ENCODE results near the gene AGBL5. TPM values are rescaled to one million over a fixed set of nuclear protein-coding genes. Genes with fewer than 3 reads are reported as not detected.

AGBL5 gene
- total and polyA plus RNA-seq, 9 of the 15 experiments (the other 6 are each of a cell fraction or from before 2014, with no cell fraction given) = 3.3 to 52.7 (median 26.2) TPM

- TF ChIP-seq, protein P1, sequence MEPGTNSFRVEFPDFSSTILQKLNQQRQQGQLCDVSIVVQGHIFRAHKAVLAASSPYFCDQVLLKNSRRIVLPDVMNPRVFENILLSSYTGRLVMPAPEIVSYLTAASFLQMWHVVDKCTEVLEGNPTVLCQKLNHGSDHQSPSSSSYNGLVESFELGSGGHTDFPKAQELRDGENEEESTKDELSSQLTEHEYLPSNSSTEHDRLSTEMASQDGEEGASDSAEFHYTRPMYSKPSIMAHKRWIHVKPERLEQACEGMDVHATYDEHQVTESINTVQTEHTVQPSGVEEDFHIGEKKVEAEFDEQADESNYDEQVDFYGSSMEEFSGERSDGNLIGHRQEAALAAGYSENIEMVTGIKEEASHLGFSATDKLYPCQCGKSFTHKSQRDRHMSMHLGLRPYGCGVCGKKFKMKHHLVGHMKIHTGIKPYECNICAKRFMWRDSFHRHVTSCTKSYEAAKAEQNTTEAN (CRISPR knock-in tag; IDR thresholded peaks at IDR 0.05) = no peak
- TF ChIP-seq, protein P2, sequence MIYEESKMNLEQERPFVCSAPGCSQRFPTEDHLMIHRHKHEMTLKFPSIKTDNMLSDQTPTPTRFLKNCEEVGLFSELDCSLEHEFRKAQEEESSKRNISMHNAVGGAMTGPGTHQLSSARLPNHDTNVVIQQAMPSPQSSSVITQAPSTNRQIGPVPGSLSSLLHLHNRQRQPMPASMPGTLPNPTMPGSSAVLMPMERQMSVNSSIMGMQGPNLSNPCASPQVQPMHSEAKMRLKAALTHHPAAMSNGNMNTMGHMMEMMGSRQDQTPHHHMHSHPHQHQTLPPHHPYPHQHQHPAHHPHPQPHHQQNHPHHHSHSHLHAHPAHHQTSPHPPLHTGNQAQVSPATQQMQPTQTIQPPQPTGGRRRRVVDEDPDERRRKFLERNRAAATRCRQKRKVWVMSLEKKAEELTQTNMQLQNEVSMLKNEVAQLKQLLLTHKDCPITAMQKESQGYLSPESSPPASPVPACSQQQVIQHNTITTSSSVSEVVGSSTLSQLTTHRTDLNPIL (CRISPR knock-in tag; IDR thresholded peaks at IDR 0.05) = no peak
- TF ChIP-seq ADNP (tag; IDR thresholded peaks at IDR 0.05) = peak; percentile 63
- TF ChIP-seq HDAC1 (IDR thresholded peaks at IDR 0.05) = peak in 1 of 2 experiments; percentile 52; a peak in 1 of 4 replicates
- TF ChIP-seq POLR2B (IDR thresholded peaks at IDR 0.05; ENCODE audit: low read depth, partially characterized antibody) = peak; percentile 71
- TF ChIP-seq ARHGAP35 (IDR thresholded peaks at IDR 0.05; ENCODE audit: partially characterized antibody) = no peak
- TF ChIP-seq CBX1 (IDR thresholded peaks at IDR 0.05; ENCODE audit: low read depth) = no peak
- no peak for TF ChIP-seq TRIM24 (IDR thresholded peaks at IDR 0.05)
- no peak for TF ChIP-seq PTTG1 (tag; IDR thresholded peaks at IDR 0.05; ENCODE audit: low read depth)
- no peak for TF ChIP-seq EWSR1 (IDR thresholded peaks at IDR 0.05; ENCODE audit: borderline replicate concordance, low read depth, partially characterized antibody)
- no peak for TF ChIP-seq NCOR1 (IDR thresholded peaks at IDR 0.05)
- no peak for TF ChIP-seq NFE2L1 (tag; IDR thresholded peaks at IDR 0.05; ENCODE audit: borderline replicate concordance, low read depth)
- no peak for TF ChIP-seq ARID2 (IDR thresholded peaks at IDR 0.05)
- no peak for TF ChIP-seq ZNF668 (CRISPR knock-in tag; IDR thresholded peaks at IDR 0.05)
- TF ChIP-seq, protein P3, sequence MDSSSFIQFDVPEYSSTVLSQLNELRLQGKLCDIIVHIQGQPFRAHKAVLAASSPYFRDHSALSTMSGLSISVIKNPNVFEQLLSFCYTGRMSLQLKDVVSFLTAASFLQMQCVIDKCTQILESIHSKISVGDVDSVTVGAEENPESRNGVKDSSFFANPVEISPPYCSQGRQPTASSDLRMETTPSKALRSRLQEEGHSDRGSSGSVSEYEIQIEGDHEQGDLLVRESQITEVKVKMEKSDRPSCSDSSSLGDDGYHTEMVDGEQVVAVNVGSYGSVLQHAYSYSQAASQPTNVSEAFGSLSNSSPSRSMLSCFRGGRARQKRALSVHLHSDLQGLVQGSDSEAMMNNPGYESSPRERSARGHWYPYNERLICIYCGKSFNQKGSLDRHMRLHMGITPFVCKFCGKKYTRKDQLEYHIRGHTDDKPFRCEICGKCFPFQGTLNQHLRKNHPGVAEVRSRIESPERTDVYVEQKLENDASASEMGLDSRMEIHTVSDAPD (CRISPR knock-in tag; IDR thresholded peaks at IDR 0.05) = no peak
- TF ChIP-seq HNRNPL (IDR thresholded peaks at IDR 0.05; ENCODE audit: low read depth, low read length) = peak; percentile 19; the same call in 1 of the 2 replicates
- TF ChIP-seq GABPA (tag; conservative IDR thresholded peaks at IDR 0.05; ENCODE audit: low read depth) = peak; percentile 76
- TF ChIP-seq ZNF217 (CRISPR knock-in tag; IDR thresholded peaks at IDR 0.05) = no peak
- TF ChIP-seq MEF2A (IDR thresholded peaks at IDR 0.05; ENCODE audit: control insufficient read depth, low read depth, low read length) = no peak
- TF ChIP-seq ARNT (IDR thresholded peaks at IDR 0.05) = no peak
- TF ChIP-seq, protein P4, sequence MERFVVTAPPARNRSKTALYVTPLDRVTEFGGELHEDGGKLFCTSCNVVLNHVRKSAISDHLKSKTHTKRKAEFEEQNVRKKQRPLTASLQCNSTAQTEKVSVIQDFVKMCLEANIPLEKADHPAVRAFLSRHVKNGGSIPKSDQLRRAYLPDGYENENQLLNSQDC (CRISPR knock-in tag; IDR thresholded peaks at IDR 0.05) = peak; percentile 63
- no peak for TF ChIP-seq RBM14 (IDR thresholded peaks at IDR 0.05; ENCODE audit: borderline replicate concordance, insufficient read depth, low read depth, low read length)
- TF ChIP-seq U2AF2 (optimal IDR thresholded peaks at IDR 0.05; ENCODE audit: low read depth, low read length) = no peak
- no peak for TF ChIP-seq ZBTB1 (CRISPR knock-in tag; IDR thresholded peaks at IDR 0.05; ENCODE audit: borderline replicate concordance, low read depth)
- no peak for TF ChIP-seq PRMT5 (CRISPR knock-in tag; IDR thresholded peaks at IDR 0.05)
Measured at GRCh38 chr2:27032495-27033252, 18.8 kb upstream of the AGBL5 start, which contains the start of gene TMEM214 (continued).
